K562 (cell line): Measurements from ENCODE around the gene KCNIP2. TPM values are rescaled to one million over a fixed set of nuclear protein-coding genes. Genes with fewer than 3 reads are reported as not detected.

ENCODE experiments used
- ATAC-seq: fragments of 200-7000 bp; cut with Tn5 transposase; 3 replicates; pipeline ENCODE4 v1.9.1; 2020; ENCODE audit warnings: moderate library complexity
- BruUV-seq: library from RNA; stranded (reverse); fragments of 400-500 nt; replicated peaks from 2 replicates; lab custom pipeline; 2021; lab: Mats Ljungman, UMichigan
- CTCF ChIA-PET: fragments of 300-600 bp; formaldehyde crosslinking; extraction: SDS; loops from one replicate; lab custom pipeline; 2021; ENCODE audit warnings: low intra/inter-chr PET ratio; lab: Yijun Ruan, JAX
- POLR2A ChIA-PET: fragments of 300-600, 350-650 bp; sonication (Branson Sonifier 250); formaldehyde crosslinking; extraction: SDS; loops from one replicate; lab custom pipeline; 2021; ENCODE audit warnings: antibody characterized with exemption, inconsistent platforms; lab: Yijun Ruan, JAX
- DNase-seq, 4 experiments: peaks; one replicate each; pipeline versions ENCODE4 v3.0.0 to v3.0.0-alpha.2; 2011 to 2018; ENCODE audit warnings: low spot score in 3 of 4, mixed read lengths in 3 of 4; ENCODE audit errors: extremely low read depth in 1 of 4
- FAIRE-seq: peaks from 2 replicates; lab custom pipeline; 2011; peaks lifted over from hg19 to GRCh38; lab: Jason Lieb, UNC
- H2AFZ ChIP-seq: 2 replicates; pipeline ENCODE4 v1.6.0; 2011; ENCODE audit warnings: low read depth, low read length, control low read depth, inconsistent platforms
- H3K27ac ChIP-seq: fragments of 200-600 bp; 3 replicates; pipeline ENCODE4 v1.8.0; 2011; ENCODE audit warnings: low read depth, mild to moderate bottlenecking, control low read depth, inconsistent platforms, low read length, moderate library complexity, mixed read lengths; ENCODE audit errors: extremely low read depth
- H3K27me3 ChIP-seq, 2 experiments: fragments of 300-600 bp in 1 of 2; 2 replicates in 1 of 2; 3 replicates in 1 of 2; pipeline versions ENCODE4 v1.6.0 to v1.8.0; 2011; ENCODE audit warnings: inconsistent platforms in 2 of 2, low read length in 2 of 2, mild to moderate bottlenecking in 1 of 2, mixed read lengths in 1 of 2, moderate library complexity in 1 of 2; ENCODE audit not compliant: control insufficient read depth in 2 of 2, insufficient read depth in 2 of 2
- H3K36me3 ChIP-seq: fragments of 300-600 bp; 3 replicates; pipeline ENCODE4 v1.8.0; 2011; ENCODE audit warnings: mild to moderate bottlenecking, low read length, inconsistent platforms; ENCODE audit not compliant: control insufficient read depth, insufficient read depth
- H3K4me1 ChIP-seq, 2 experiments: fragments of 200-600 bp in 1 of 2; replicated peaks in 1 of 2; 2 replicates in 1 of 2; 3 replicates in 1 of 2; pipeline versions ENCODE4 v1.5.1 to v1.8.0; 2011; ENCODE audit warnings: inconsistent platforms in 2 of 2, low read length in 2 of 2, mild to moderate bottlenecking in 1 of 2, mixed read lengths in 1 of 2, moderate library complexity in 1 of 2; ENCODE audit not compliant: control insufficient read depth in 2 of 2, insufficient read depth in 2 of 2
- H3K4me2 ChIP-seq: 2 replicates; pipeline ENCODE4 v1.6.1; 2011; ENCODE audit warnings: low read length, control low read depth, inconsistent platforms, mixed read lengths; ENCODE audit not compliant: insufficient read depth
- H3K4me3 ChIP-seq: fragments of 200-600 bp; sonication (generic), shearing (Covaris generic); 2 replicates; pipeline ENCODE4 v1.5.1; 2016; ENCODE audit warnings: control low read depth, inconsistent platforms
- H3K79me2 ChIP-seq: fragments of 200-600 bp; 3 replicates; pipeline ENCODE4 v1.8.0; 2011; ENCODE audit warnings: low read length, inconsistent platforms; ENCODE audit not compliant: control insufficient read depth, insufficient read depth
- H3K9ac ChIP-seq, 2 experiments: 2 replicates each; pipeline versions ENCODE4 v1.6.0 to v1.6.1; 2011; ENCODE audit warnings: low read depth in 2 of 2, low read length in 2 of 2, control low read depth in 1 of 2, inconsistent platforms in 1 of 2, mild to moderate bottlenecking in 1 of 2, mixed read lengths in 1 of 2; ENCODE audit not compliant: insufficient read depth in 1 of 2
- H3K9me1 ChIP-seq: one replicate; pipeline ENCODE4 v1.6.0; 2011; ENCODE audit warnings: inconsistent platforms, mild to moderate bottlenecking, low read length, moderate library complexity; ENCODE audit not compliant: control insufficient read depth, insufficient read depth
- H3K9me3 ChIP-seq: replicated peaks from 2 replicates; pipeline ENCODE4 v1.5.1; 2011; ENCODE audit warnings: low read depth, low read length, inconsistent platforms; ENCODE audit not compliant: control insufficient read depth, insufficient read depth
- H4K20me1 ChIP-seq: replicated peaks from 2 replicates; pipeline ENCODE4 v1.6.1; 2011; ENCODE audit warnings: low read length, inconsistent platforms, mixed read lengths; ENCODE audit not compliant: control insufficient read depth, insufficient read depth
- CTBP1 ChIP-seq: fragments of 450-650 bp; IDR thresholded peaks from 2 replicates; pipeline ENCODE4 v1.6.1; 2016; ENCODE audit warnings: borderline replicate concordance
- MBD2 ChIP-seq: sonication (generic); IDR thresholded peaks from 2 replicates; pipeline ENCODE4 v1.6.1; 2016; ENCODE audit warnings: low read depth, borderline replicate concordance
- MTA2 ChIP-seq: fragments of 450-650 bp; IDR thresholded peaks from 2 replicates; pipeline ENCODE4 v1.6.1; 2016; ENCODE audit warnings: low read depth
- SAFB2 ChIP-seq: fragments of 200-400 bp; formaldehyde crosslinking; IDR thresholded peaks from 2 replicates; pipeline ENCODE4 v1.6.1; 2018; ENCODE audit warnings: borderline replicate concordance, low read length, low read depth, moderate library complexity; ENCODE audit not compliant: severe bottlenecking
- TCFL5 ChIP-seq: fragments of 250-450 bp; sonication (Bioruptor Pico); conservative IDR thresholded peaks from 2 replicates; pipeline ENCODE4 v1.6.1; 2021; ENCODE audit warnings: mild to moderate bottlenecking, moderate library complexity, matching md5 sums
- ZNF584 ChIP-seq: fragments of 200-800 bp; sonication (Bioruptor generic); IDR thresholded peaks from 2 replicates; pipeline ENCODE4 v1.6.1; 2016; ENCODE audit warnings: low read depth, mild to moderate bottlenecking, missing genetic modification characterization, missing compliant biosample characterization
- ZNF76 ChIP-seq: fragments of 250-450 bp; sonication (Bioruptor Pico); IDR thresholded peaks from 2 replicates; pipeline ENCODE4 v1.4.0; 2020; ENCODE audit warnings: mild to moderate bottlenecking, moderate library complexity, borderline replicate concordance
- ZZZ3 ChIP-seq: fragments of 450-650 bp; IDR thresholded peaks from 2 replicates; pipeline ENCODE4 v1.6.1; 2016; ENCODE audit warnings: antibody characterized with exemption, mild to moderate bottlenecking, moderate library complexity
- WGBS: fragments of 100-300 bp; shearing (Covaris generic); methylation state at CpG from one replicate; pipeline ENCODE4 v1.1.6; 2016; ENCODE audit warnings: low coverage, mixed read lengths; ENCODE audit not compliant: insufficient coverage; ENCODE audit errors: missing lambda C conversion rate; 5-methylcytosine and 5-hydroxymethylcytosine counted together
- in situ Hi-C: fragments of 300-500 bp; cut with MboI; formaldehyde crosslinking; loops from 4 replicates; pipeline ENCODE4 v1.15.0; 2018; ENCODE audit warnings: inconsistent platforms, mixed read lengths
- intact Hi-C: fragments of 100-400 bp; cut with micrococcal nuclease; formaldehyde crosslinking; loops from 2 replicates; pipeline ENCODE4 v1.14.2; 2022
- polyA plus RNA-seq, 8 experiments: library from polyadenylated mRNA; depleted of rRNA in 4 of 8; stranded (reverse) in 5 of 8; unstranded in 3 of 8; fragments of >200 nt; fragmentation: Nextera tagmentation in 2 of 8; fragmentation: Illumina TruSeq in 1 of 8; extraction: Ambion mirVana in 2 of 8; extraction: Trizol in 1 of 8; gene quantifications; 2 replicates each; pipeline versions ENCODE4 v1.2.1 to v1.2.3, GENCODE V29; 2011 to 2014; ENCODE audit warnings: inconsistent platforms in 1 of 8, missing spikeins in 1 of 8
- total RNA-seq, 7 experiments: library from RNA; depleted of rRNA in 6 of 7; stranded (reverse); fragments of >200 nt in 6 of 7; fragmentation: Illumina TruSeq in 2 of 7; extraction: Trizol in 2 of 7; gene quantifications; 2 replicates each; pipeline versions ENCODE4 v1.2.1 to v1.2.3, GENCODE V29; 2011 to 2021; ENCODE audit warnings: low replicate concordance in 1 of 7
- TF ChIP-seq, protein P1 (sequence below): sonication (generic); formaldehyde crosslinking; IDR thresholded peaks from 2 replicates; pipeline ENCODE4 v1.8.0; 2022; ENCODE audit warnings: mild to moderate bottlenecking, missing genetic modification reagents

The KCNIP2 gene
- total and polyA plus RNA-seq, 9 of the 15 experiments (the other 6 are each of a cell fraction or from before 2014, with no cell fraction given) = 2.5 to 7.6 (median 4.1) TPM

DNA sequence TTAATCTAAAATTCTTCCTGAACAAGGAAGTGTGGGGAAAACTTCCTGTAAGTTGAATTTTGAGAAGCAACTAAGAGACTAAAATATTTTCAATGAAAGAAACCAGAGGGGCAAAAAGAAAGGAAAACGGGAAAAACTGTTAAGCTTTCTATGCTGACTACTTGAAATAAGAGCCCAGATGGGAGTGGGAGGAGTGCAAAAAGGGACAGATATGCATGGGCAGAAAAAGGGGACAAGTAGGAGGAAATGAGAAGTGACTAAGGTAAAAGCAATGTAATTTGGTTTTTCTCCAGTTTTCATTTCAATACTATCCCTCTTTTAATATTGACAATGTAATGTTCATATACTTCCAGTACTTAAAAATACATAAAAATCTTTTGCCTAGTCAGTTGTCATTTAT is 36.4 kb downstream of the KCNIP2 start:
- Histone ChIP-seq H2AFZ (no peak overlapping the region), H3K36me3 (peaks cover 88% of the 10 kb centered on the region), H3K27me3 (no peaks in the 10 kb centered on the region), H3K4me2 (no peak overlapping the region), H3K9me3 (no peaks in the 10 kb centered on the region), H4K20me1 (no peaks in the 10 kb centered on the region), H3K4me1 (no peaks in the 10 kb centered on the region), H3K79me2 (peaks cover 35% of the 10 kb centered on the region), H3K9ac (no peak overlapping the region), H3K4me3 (no peak overlapping the region), H3K27ac (no peak overlapping the region), H3K9me1 (no peaks in the 10 kb centered on the region)
- no TSS peak for BruUV-seq
- ChIA-PET POLR2A (no interaction called here), CTCF (no interaction called here)
- 90% methylated on average over 1 of the region's 1 CpG for WGBS
- no peak for ATAC-seq
- intact Hi-C loops = no loop called here
- in situ Hi-C loops = no loop called here
- FAIRE-seq = no peak
- no peak for DNase-seq
- TF ChIP-seq, protein P1, sequence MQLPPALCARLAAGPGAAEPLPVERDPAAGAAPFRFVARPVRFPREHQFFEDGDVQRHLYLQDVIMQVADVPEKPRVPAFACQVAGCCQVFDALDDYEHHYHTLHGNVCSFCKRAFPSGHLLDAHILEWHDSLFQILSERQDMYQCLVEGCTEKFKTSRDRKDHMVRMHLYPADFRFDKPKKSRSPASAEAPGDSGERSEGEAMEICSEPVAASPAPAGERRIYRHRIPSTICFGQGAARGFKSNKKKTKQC (CRISPR knock-in tag) = no peak
- TF ChIP-seq MBD2 (no peak), SAFB2 (no peak), ZZZ3 (no peak), TCFL5 (CRISPR knock-in tag) (no peak), MTA2 (no peak), CTBP1 (no peak), ZNF76 (CRISPR knock-in tag) (no peak), ZNF584 (CRISPR knock-in tag) (no peak)
